GM19025 (cell line): ENCODE measurements around the gene SHISA7.

Source experiments
- ATAC-seq: cut with Tn5 transposase; IDR thresholded peaks from one replicate; pipeline ENCODE4 v1.9.1; 2021; ENCODE audit warnings: mild to moderate bottlenecking, low read depth, moderate library complexity; ENCODE audit not compliant: unreplicated experiment

SHISA7 gene

DNA sequence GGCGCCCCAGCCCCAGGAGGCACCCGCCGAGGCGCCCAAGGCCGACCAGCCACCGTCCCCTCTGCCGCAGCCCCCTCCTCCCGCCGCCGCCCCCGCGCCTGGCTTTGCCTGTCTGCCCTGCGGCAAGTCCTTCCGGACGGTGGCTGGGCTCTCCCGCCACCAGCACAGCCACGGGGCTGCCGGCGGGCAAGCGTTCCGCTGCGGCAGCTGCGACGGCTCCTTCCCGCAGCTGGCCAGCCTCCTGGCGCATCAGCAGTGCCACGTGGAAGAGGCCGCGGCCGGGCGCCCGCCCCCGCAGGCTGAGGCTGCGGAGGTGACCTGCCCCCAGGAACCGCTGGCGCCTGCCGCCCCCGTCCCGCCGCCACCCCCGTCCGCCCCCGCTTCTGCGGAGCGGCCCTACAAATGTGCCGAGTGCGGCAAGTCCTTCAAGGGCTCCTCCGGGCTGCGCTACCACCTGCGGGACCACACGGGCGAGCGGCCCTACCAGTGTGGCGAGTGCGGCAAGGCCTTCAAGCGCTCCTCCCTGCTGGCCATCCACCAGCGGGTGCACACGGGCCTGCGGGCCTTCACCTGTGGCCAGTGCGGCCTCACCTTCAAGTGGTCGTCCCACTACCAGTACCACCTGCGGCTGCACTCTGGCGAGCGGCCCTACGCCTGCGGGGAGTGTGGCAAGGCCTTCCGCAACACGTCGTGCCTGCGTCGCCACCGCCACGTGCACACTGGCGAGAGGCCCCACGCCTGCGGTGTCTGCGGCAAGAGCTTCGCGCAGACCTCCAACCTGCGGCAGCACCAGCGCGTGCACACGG, 39.3 kb upstream of the SHISA7 start:
- ATAC-seq = no peak

GRCh38 chr19:55481794-55482155, 38.7 kb upstream of the SHISA7 start:
- ATAC-seq = no peak

- no peak for ATAC-seq
Observed at GRCh38 chr19:55481148-55481793, 38.2 kb upstream of the SHISA7 start.

- no peak for ATAC-seq
Observed at GRCh38 chr19:55479451-55480230, 36.5 kb upstream of the SHISA7 start.

DNA sequence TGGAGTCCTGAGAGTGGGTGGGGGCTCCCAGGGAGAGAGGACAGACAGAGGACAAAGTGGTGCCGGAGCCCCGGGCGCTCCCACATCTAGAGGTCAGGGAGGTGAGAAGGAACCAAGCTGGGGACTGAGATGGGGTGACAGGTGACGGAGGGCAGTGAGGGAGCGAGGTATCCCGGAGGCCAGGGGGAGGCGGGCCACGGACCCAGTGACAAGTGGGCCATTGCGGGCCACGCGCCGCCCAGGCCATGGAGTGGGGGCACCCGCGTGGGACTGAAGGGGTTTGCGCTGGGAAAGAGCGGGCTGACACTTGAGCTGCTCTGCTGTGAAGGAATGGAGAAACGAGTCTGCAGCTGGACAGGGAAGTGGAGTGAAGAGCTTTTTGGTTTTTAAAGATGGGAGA, 35.9 kb upstream of the SHISA7 start:
- no peak for ATAC-seq

- no peak for ATAC-seq
Observed at GRCh38 chr19:55478364-55478763, 35.3 kb upstream of the SHISA7 start.

- ATAC-seq = no peak
Observed at GRCh38 chr19:55477905-55478304, 34.8 kb upstream of the SHISA7 start.

GRCh38 chr19:55476100-55476775, 33.1 kb upstream of the SHISA7 start, which contains the start of gene ZNF628:
Gene ZNF628 (plus strand): TSS chr19:55476617. CDS start chr19:55479911, 3,294 bp downstream.
- peak; percentile 93 for ATAC-seq

DNA sequence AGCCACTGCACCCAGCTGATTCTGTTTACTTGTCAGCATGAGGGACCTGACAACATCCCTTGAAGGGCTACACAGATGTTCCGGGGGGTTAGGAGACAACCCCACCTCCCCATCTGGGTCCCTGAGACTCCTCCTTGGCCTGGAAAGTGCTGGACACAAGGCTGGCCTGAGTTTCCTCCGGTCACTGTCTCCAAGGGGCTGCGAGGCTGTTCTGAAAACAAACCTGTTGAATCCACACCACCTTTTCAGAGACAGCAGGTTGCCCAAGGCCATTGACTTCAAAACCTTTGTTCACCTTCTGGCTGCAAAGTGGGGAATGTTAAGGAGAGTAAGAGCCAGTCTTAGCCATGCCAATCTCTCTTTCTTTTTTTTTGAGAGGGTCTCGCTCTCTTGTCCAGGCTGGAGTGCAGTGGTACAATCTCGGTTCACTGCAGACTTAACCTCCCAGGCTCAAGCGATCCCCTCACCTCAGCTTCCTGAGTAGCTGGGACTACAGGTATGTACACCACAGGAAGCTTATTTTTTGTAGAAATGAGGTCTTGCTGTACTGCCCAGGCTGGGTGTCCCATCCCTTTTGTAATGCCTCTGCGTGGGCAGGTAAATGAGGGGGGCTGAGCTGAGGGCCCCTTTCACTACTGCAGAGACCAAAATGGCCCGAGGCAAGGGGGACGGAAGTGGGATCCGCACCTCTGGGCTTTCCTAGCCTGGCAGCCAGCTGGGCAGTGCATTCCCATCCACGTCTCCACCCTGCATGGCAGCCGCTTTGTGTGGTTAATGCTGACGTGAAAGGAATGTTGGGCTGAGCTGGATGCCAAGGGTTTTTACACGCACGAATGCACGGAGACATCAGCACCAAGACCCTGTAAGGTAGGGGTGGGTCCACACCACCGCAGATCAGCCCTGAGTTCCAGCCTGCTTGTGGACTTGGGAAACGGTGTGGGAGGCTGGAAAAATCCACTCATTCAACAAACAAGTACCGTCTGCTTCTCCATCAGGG, 31.5 kb upstream of the SHISA7 start:
- ATAC-seq = no peak

- ATAC-seq = no peak
Observed at GRCh38 chr19:55473225-55474012, 30.3 kb upstream of the SHISA7 start.

DNA sequence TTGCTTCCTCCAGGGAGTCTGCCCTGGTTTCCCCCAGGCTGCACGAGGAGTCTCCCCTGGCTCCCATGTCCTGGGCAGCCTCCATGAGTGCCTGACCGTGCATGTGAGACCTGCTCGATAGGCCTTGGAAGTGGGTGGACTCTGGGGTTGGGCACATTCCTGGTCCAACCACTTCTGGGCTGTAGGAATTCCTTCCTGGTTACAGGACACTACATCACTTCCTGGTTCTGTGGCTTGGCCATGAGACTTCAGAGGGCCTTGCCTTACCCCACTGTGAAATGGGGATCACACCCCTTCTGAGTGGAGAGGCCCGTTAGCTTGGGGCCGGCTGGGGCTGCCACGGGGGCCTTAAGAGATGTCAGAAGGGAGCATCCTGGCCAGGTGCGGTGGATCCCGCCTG, 29.4 kb upstream of the SHISA7 start:
- no peak for ATAC-seq

DNA sequence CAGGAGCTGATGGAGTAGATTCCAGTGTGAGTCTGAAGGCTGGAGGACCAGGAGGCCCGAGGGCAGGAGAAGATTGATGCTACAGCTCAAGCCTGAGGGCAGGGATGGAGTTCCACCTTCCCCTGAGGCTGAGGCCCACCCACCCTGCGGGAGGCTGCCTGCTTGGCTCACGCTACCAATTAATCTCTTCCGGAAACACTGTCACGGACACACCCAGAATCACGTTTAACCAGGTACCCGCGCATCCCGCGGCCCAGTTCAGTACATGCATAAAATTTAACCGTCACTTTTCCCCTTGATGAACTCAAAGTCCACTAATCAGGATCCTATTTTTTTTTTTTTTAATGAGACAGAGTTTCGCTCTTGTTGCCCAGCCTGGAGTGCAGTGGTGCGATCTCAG, 28.2 kb upstream of the SHISA7 start:
- ATAC-seq = no peak

- ATAC-seq = no peak
Observed at GRCh38 chr19:55468054-55468393, 24.9 kb upstream of the SHISA7 start.

DNA sequence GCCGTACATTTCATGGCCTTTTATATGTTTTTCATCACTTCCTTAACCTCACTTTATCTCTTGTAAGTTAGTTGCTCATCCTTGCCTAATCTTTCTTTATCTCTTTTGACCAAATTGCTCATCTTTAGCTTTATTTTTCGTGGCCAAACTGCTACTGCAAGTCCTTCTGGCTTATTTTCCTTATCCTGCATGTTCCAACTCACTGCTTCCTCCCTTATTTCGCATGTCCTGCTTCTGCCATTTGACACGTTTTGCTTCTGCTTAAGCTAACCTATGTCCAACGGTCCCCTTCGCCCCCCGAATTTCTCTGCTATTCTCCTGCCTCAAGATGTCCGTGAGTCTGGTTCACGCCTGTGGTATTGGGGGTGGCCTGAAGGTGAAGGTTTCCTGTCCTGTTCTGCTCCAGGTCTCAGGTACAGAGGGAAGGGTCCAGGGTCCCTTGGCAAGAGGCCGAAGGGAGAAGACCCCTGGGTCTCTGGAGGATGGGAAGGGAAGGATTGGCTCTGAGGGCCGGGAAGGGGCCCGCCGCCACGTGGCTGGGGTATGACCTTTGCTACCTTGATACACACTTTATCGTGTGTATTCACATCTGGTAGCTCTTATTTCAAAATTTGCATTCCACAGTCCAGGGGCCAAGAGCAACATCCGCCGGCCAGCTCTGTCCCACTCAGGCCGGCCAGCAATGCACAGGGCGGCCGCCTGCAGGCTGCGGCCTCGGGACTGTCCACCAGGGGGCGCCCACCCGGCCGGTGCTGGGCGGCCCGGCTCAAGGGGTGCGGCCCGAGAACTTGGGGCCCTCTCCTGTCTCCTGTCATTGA, 24.3 kb upstream of the SHISA7 start:
- ATAC-seq = no peak

- no peak for ATAC-seq
Observed at GRCh38 chr19:55466241-55466614, 23.1 kb upstream of the SHISA7 start.

- ATAC-seq = no peak
Observed at GRCh38 chr19:55465460-55466240, 22.6 kb upstream of the SHISA7 start.

DNA sequence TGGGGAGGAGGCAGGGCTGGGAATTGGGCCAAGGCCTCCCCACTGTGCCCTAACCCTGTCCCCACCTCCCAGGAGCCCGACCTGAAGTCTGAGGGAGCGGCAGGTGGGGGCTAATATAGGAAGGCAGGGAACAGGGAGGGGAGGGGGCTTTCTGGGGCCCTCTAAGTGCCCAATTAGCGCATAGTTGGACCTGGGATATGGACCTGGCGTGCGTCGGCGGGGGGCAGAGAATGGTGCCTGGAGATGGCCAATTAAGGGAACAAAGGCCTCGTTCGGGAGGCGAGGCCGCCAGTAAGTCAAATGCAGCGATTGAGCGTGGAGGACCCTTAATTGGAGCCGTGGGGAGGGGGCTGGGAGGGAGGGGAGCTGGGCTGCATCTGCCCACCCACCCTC, 21.6 kb upstream of the SHISA7 start, which contains the start of gene C19orf85:
C19orf85 (minus strand) TSS at position 90 of the 393 bp plus-strand sequence. CDS start 197 bp downstream, outside the sequence.
- ATAC-seq = no peak
